Measurements from ENCODE around the gene FARS2.

The FARS2 gene

DNA sequence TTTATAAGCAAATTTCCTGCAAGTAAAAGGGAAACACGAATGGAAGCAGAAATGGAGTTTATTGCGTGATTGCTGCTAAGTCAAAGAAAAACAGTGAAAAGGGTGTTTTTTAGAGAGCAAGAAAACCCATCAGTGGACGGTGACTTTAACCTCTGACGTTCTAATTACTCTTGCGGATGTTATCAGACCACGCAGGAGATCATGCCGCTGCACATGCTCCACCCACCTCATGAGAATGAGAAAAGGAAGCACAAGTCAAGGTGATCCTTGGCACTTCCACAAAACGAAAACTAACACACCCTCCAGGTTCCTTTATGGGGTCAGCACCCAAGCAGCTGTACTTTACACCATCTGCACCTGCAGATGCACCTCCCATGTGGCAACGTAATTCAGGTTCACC, 45.5 kb upstream of the FARS2 start:
- DNase-seq = no peak
- H3K36me3 ChIP-seq (ENCODE audit: insufficient read depth, low read length) = peaks cover 22% of the 10 kb centered on the region
- H3K4me2 ChIP-seq (ENCODE audit: insufficient read depth, low read length) = no peak overlapping the region
- no peaks in the 10 kb centered on the region for H3K27me3 ChIP-seq (ENCODE audit: insufficient read depth, low read length, poor library complexity)
- no peak overlapping the region for H3K4me3 ChIP-seq (ENCODE audit: low read depth in 1 of 2, low read length in 2 of 2)
- no peak overlapping the region for H3K9ac ChIP-seq (ENCODE audit: low read depth, low read length)
- no peak overlapping the region for H3K27ac ChIP-seq (ENCODE audit: low read length)
- H2AFZ ChIP-seq (ENCODE audit: low read depth, low read length) = no peak overlapping the region
- TF ChIP-seq, protein P1, sequence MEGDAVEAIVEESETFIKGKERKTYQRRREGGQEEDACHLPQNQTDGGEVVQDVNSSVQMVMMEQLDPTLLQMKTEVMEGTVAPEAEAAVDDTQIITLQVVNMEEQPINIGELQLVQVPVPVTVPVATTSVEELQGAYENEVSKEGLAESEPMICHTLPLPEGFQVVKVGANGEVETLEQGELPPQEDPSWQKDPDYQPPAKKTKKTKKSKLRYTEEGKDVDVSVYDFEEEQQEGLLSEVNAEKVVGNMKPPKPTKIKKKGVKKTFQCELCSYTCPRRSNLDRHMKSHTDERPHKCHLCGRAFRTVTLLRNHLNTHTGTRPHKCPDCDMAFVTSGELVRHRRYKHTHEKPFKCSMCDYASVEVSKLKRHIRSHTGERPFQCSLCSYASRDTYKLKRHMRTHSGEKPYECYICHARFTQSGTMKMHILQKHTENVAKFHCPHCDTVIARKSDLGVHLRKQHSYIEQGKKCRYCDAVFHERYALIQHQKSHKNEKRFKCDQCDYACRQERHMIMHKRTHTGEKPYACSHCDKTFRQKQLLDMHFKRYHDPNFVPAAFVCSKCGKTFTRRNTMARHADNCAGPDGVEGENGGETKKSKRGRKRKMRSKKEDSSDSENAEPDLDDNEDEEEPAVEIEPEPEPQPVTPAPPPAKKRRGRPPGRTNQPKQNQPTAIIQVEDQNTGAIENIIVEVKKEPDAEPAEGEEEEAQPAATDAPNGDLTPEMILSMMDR (IDR thresholded peaks at IDR 0.05; ENCODE audit: borderline replicate concordance, extremely low read depth, low read length, poor library complexity, severe bottlenecking) = no peak
- TF ChIP-seq EZH2 (IDR thresholded peaks at IDR 0.05; ENCODE audit: borderline replicate concordance, low read depth, low read length, severe bottlenecking) = no peak
- H4K20me1 ChIP-seq (ENCODE audit: insufficient read depth, low read length) = no peaks in the 10 kb centered on the region
- ATAC-seq (ENCODE audit: insufficient read depth, low read depth) = no peak
- no peaks in the 10 kb centered on the region for H3K9me3 ChIP-seq (ENCODE audit: insufficient read depth, low read length, severe bottlenecking)
- H3K4me1 ChIP-seq (ENCODE audit: insufficient read depth, low read length) = no peaks in the 10 kb centered on the region
- no peaks in the 10 kb centered on the region for H3K79me2 ChIP-seq (ENCODE audit: insufficient read depth, low read length)

- Histone ChIP-seq H3K79me2 (ENCODE audit: insufficient read depth, low read length) (no peaks in the 10 kb centered on the region), H3K4me1 (ENCODE audit: insufficient read depth, low read length) (no peaks in the 10 kb centered on the region), H3K27ac (ENCODE audit: low read length) (no peak overlapping the region), H3K27me3 (ENCODE audit: insufficient read depth, low read length, poor library complexity) (no peaks in the 10 kb centered on the region), H3K36me3 (ENCODE audit: insufficient read depth, low read length) (peaks cover 22% of the 10 kb centered on the region), H3K4me3 (ENCODE audit: low read depth in 1 of 2, low read length in 2 of 2) (no peak overlapping the region), H3K9me3 (ENCODE audit: insufficient read depth, low read length, severe bottlenecking) (no peaks in the 10 kb centered on the region), H2AFZ (ENCODE audit: low read depth, low read length) (no peak overlapping the region), H3K9ac (ENCODE audit: low read depth, low read length) (no peak overlapping the region), H4K20me1 (ENCODE audit: insufficient read depth, low read length) (no peaks in the 10 kb centered on the region), H3K4me2 (ENCODE audit: insufficient read depth, low read length) (no peak overlapping the region)
- DNase-seq (no peak), ATAC-seq (ENCODE audit: insufficient read depth, low read depth) (no peak)
- TF ChIP-seq, protein P1 (IDR thresholded peaks at IDR 0.05; ENCODE audit: borderline replicate concordance, extremely low read depth, low read length, poor library complexity, severe bottlenecking) = no peak
- TF ChIP-seq EZH2 (IDR thresholded peaks at IDR 0.05; ENCODE audit: borderline replicate concordance, low read depth, low read length, severe bottlenecking) = no peak
These were observed 44.0 kb upstream of the FARS2 start for GRCh38 chr6:5217356-5217755.

GRCh38 chr6:5219011-5219691, 42.2 kb upstream of the FARS2 start:
- H4K20me1 ChIP-seq (ENCODE audit: insufficient read depth, low read length) = no peaks in the 10 kb centered on the region
- H3K27me3 ChIP-seq (ENCODE audit: insufficient read depth, low read length, poor library complexity) = no peaks in the 10 kb centered on the region
- TF ChIP-seq EZH2 (IDR thresholded peaks at IDR 0.05; ENCODE audit: borderline replicate concordance, low read depth, low read length, severe bottlenecking) = no peak
- TF ChIP-seq, protein P1 (IDR thresholded peaks at IDR 0.05; ENCODE audit: borderline replicate concordance, extremely low read depth, low read length, poor library complexity, severe bottlenecking) = no peak
- no peak overlapping the region for H3K9ac ChIP-seq (ENCODE audit: low read depth, low read length)
- DNase-seq = no peak
- H3K9me3 ChIP-seq (ENCODE audit: insufficient read depth, low read length, severe bottlenecking) = no peaks in the 10 kb centered on the region
- H3K4me1 ChIP-seq (ENCODE audit: insufficient read depth, low read length) = no peaks in the 10 kb centered on the region
- H2AFZ ChIP-seq (ENCODE audit: low read depth, low read length) = no peak overlapping the region
- ATAC-seq (ENCODE audit: insufficient read depth, low read depth) = no peak
- H3K36me3 ChIP-seq (ENCODE audit: insufficient read depth, low read length) = peaks cover 16% of the 10 kb centered on the region
- no peak overlapping the region for H3K4me2 ChIP-seq (ENCODE audit: insufficient read depth, low read length)
- no peak overlapping the region for H3K27ac ChIP-seq (ENCODE audit: low read length)
- no peaks in the 10 kb centered on the region for H3K79me2 ChIP-seq (ENCODE audit: insufficient read depth, low read length)
- H3K4me3 ChIP-seq (ENCODE audit: low read depth in 1 of 2, low read length in 2 of 2) = no peak overlapping the region
